ENCODE measurements around the gene PRKACG.

The PRKACG gene

DNA sequence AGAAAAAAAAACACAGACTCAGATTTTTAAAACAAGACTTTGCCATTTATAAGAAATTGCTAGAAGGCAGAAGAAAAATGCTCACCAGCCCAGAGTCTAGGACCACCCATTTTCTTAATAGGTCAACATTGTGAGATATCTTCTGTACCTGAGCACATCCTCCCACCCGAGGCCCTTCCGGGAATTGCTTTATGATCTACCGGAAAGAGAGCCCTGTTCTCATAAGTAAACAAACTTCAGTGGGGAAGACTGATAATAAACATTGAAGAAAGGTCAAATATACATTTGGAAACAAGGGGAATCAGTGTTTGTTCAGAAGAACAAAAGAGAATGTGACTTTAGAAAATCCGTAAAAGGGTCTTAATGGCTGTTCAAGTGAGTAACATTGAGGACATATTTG is 44.4 kb downstream of the PRKACG start:
- no peak overlapping the region for H3K27ac ChIP-seq (ENCODE audit: low read length)

GRCh38 chr9:68967800-68968199 is 46.1 kb downstream of the PRKACG start:
- Histone ChIP-seq H3K27ac (ENCODE audit: low read length) (no peak overlapping the region), H3K36me3 (ENCODE audit: control insufficient read depth in 2 of 2, insufficient read depth in 2 of 2, low read length in 2 of 2) (no peaks in the 10 kb centered on the region), H3K9me3 (ENCODE audit: control insufficient read depth in 2 of 2, low read length in 2 of 2) (no peaks in the 10 kb centered on the region), H3K27me3 (ENCODE audit: control insufficient read depth in 1 of 2, insufficient read depth in 2 of 2, low read length in 2 of 2) (no peaks in the 10 kb centered on the region), H3K9ac (ENCODE audit: low read length in 2 of 2) (no peak overlapping the region), H3K4me1 (ENCODE audit: control insufficient read depth, insufficient read depth, low read length) (no peaks in the 10 kb centered on the region), H3K4me3 (ENCODE audit: low read length in 2 of 2) (no peak overlapping the region)

More for the DNA sequence above, 44.4 kb downstream of the PRKACG start:
- Histone ChIP-seq H3K9me3 (ENCODE audit: control insufficient read depth in 2 of 2, low read length in 2 of 2) (no peaks in the 10 kb centered on the region), H3K9ac (ENCODE audit: low read length in 2 of 2) (no peak overlapping the region), H3K36me3 (ENCODE audit: control insufficient read depth in 2 of 2, insufficient read depth in 2 of 2, low read length in 2 of 2) (no peaks in the 10 kb centered on the region), H3K4me3 (ENCODE audit: low read length in 2 of 2) (no peak overlapping the region), H3K4me1 (ENCODE audit: control insufficient read depth, insufficient read depth, low read length) (no peaks in the 10 kb centered on the region), H3K27me3 (ENCODE audit: control insufficient read depth in 1 of 2, insufficient read depth in 2 of 2, low read length in 2 of 2) (no peaks in the 10 kb centered on the region)

GRCh38 chr9:68966496-68966944 is 47.4 kb downstream of the PRKACG start:
- no peak overlapping the region for H3K27ac ChIP-seq (ENCODE audit: low read length)
- no peaks in the 10 kb centered on the region for H3K27me3 ChIP-seq (ENCODE audit: control insufficient read depth in 1 of 2, insufficient read depth in 2 of 2, low read length in 2 of 2)
- H3K36me3 ChIP-seq (ENCODE audit: control insufficient read depth in 2 of 2, insufficient read depth in 2 of 2, low read length in 2 of 2): no peaks in the 10 kb centered on the region
- no peak overlapping the region for H3K4me3 ChIP-seq (ENCODE audit: low read length in 2 of 2)
- H3K9ac ChIP-seq (ENCODE audit: low read length in 2 of 2): no peak overlapping the region
- H3K4me1 ChIP-seq (ENCODE audit: control insufficient read depth, insufficient read depth, low read length): no peaks in the 10 kb centered on the region
- no peaks in the 10 kb centered on the region for H3K9me3 ChIP-seq (ENCODE audit: control insufficient read depth in 2 of 2, low read length in 2 of 2)

DNA sequence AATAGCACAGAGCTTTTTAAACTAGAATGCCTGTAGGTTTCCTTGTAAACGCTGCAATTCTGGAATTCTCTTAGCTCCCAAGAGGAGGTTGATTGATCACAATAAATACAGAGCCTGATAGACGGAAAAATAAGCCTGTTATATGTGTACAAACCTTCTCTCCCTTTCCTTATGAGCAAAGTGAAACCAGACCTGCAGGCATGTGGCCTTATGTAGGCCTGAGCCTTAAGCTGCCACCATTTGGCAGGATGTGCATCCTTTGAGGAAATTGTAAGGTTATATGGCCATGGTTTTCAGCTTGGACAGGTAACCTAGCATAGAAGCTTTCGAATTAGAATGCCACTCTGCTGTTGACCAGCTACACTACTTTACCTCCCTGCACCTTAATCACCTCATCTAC is 49.1 kb downstream of the PRKACG start:
- Histone ChIP-seq H3K4me3 (ENCODE audit: low read length in 2 of 2) (no peak overlapping the region), H3K27ac (ENCODE audit: low read length) (no peak overlapping the region), H3K9me3 (ENCODE audit: control insufficient read depth in 2 of 2, low read length in 2 of 2) (no peaks in the 10 kb centered on the region), H3K36me3 (ENCODE audit: control insufficient read depth in 2 of 2, insufficient read depth in 2 of 2, low read length in 2 of 2) (no peaks in the 10 kb centered on the region), H3K9ac (ENCODE audit: low read length in 2 of 2) (no peak overlapping the region), H3K4me1 (ENCODE audit: control insufficient read depth, insufficient read depth, low read length) (no peaks in the 10 kb centered on the region), H3K27me3 (ENCODE audit: control insufficient read depth in 1 of 2, insufficient read depth in 2 of 2, low read length in 2 of 2) (no peaks in the 10 kb centered on the region)

- H3K9me3 ChIP-seq (ENCODE audit: control insufficient read depth in 2 of 2, low read length in 2 of 2): no peaks in the 10 kb centered on the region
- H3K27ac ChIP-seq (ENCODE audit: low read length): no peak overlapping the region
- no peak overlapping the region for H3K9ac ChIP-seq (ENCODE audit: low read length in 2 of 2)
- H3K27me3 ChIP-seq (ENCODE audit: control insufficient read depth in 1 of 2, insufficient read depth in 2 of 2, low read length in 2 of 2): no peaks in the 10 kb centered on the region
- H3K36me3 ChIP-seq (ENCODE audit: control insufficient read depth in 2 of 2, insufficient read depth in 2 of 2, low read length in 2 of 2): no peaks in the 10 kb centered on the region
- no peak overlapping the region for H3K4me3 ChIP-seq (ENCODE audit: low read length in 2 of 2)
- no peaks in the 10 kb centered on the region for H3K4me1 ChIP-seq (ENCODE audit: control insufficient read depth, insufficient read depth, low read length)
Observed at GRCh38 chr9:68964102-68964541, 49.8 kb downstream of the PRKACG start.

- Histone ChIP-seq H3K36me3 (ENCODE audit: control insufficient read depth in 2 of 2, insufficient read depth in 2 of 2, low read length in 2 of 2) (no peaks in the 10 kb centered on the region), H3K9ac (ENCODE audit: low read length in 2 of 2) (no peak overlapping the region), H3K27ac (ENCODE audit: low read length) (no peak overlapping the region), H3K27me3 (ENCODE audit: control insufficient read depth in 1 of 2, insufficient read depth in 2 of 2, low read length in 2 of 2) (no peaks in the 10 kb centered on the region), H3K4me3 (ENCODE audit: low read length in 2 of 2) (no peak overlapping the region), H3K9me3 (ENCODE audit: control insufficient read depth in 2 of 2, low read length in 2 of 2) (no peaks in the 10 kb centered on the region), H3K4me1 (ENCODE audit: control insufficient read depth, insufficient read depth, low read length) (no peaks in the 10 kb centered on the region)
Observed at GRCh38 chr9:68963416-68963815, 50.5 kb downstream of the PRKACG start.

All from stomach smooth muscle (tissue), 2 donors.